T-helper 2 cell treated with Interferon-gamma antibody and Interleukin-4, amounts not matched to agents 5 μg/mL and 100 μg/mL, for 36 hours (primary cell): Measurements from ENCODE around the gene C15orf39.
"Not testable (repeated sequence)": the region's sequence is repeated elsewhere in the genome, so short reads cannot be mapped to it uniquely, and the experiment has no call there.

Experiments
- DNase-seq: peaks from one replicate; pipeline ENCODE4 v3.0.0; 2021; ENCODE audit warnings: low spot score
- H3K27ac Mint-ChIP-seq: one replicate; pipeline ENCODE4 v1.8.0; 2021; ENCODE audit warnings: mild to moderate bottlenecking, mixed read lengths
- H3K27me3 Mint-ChIP-seq: one replicate; pipeline ENCODE4 v1.8.0; 2021; ENCODE audit warnings: low read depth, mixed read lengths
- H3K36me3 Mint-ChIP-seq: one replicate; pipeline ENCODE4 v1.8.0; 2021; ENCODE audit warnings: low read depth, mixed read lengths
- H3K4me1 Mint-ChIP-seq: one replicate; pipeline ENCODE4 v1.8.0; 2021; ENCODE audit warnings: low read depth, mixed read lengths
- H3K4me3 Mint-ChIP-seq: one replicate; pipeline ENCODE4 v1.8.0; 2022; ENCODE audit warnings: mild to moderate bottlenecking, moderate library complexity, mixed read lengths
- H3K9me3 Mint-ChIP-seq: one replicate; pipeline ENCODE4 v1.8.0; 2021; ENCODE audit warnings: mixed read lengths

Gene C15orf39

GRCh38 chr15:75252285-75252684 is 50.6 kb downstream of the C15orf39 start:
- not testable (repeated sequence) for H3K9me3 Mint-ChIP-seq, H3K36me3 Mint-ChIP-seq, H3K4me3 Mint-ChIP-seq, H3K4me1 Mint-ChIP-seq, DNase-seq, H3K27ac Mint-ChIP-seq
- H3K27me3 Mint-ChIP-seq, result peaks cover 25% of the 10 kb centered on the region

GRCh38 chr15:75258034-75258433 is 56.4 kb downstream of the C15orf39 start, which contains the start of gene GOLGA6C:
Gene GOLGA6C (plus strand): TSS chr15:75258334. CDS start chr15:75258599, 265 bp downstream.
- not testable (repeated sequence) for H3K9me3 Mint-ChIP-seq, DNase-seq, H3K27me3 Mint-ChIP-seq, H3K36me3 Mint-ChIP-seq, H3K4me1 Mint-ChIP-seq, H3K27ac Mint-ChIP-seq, H3K4me3 Mint-ChIP-seq

DNA sequence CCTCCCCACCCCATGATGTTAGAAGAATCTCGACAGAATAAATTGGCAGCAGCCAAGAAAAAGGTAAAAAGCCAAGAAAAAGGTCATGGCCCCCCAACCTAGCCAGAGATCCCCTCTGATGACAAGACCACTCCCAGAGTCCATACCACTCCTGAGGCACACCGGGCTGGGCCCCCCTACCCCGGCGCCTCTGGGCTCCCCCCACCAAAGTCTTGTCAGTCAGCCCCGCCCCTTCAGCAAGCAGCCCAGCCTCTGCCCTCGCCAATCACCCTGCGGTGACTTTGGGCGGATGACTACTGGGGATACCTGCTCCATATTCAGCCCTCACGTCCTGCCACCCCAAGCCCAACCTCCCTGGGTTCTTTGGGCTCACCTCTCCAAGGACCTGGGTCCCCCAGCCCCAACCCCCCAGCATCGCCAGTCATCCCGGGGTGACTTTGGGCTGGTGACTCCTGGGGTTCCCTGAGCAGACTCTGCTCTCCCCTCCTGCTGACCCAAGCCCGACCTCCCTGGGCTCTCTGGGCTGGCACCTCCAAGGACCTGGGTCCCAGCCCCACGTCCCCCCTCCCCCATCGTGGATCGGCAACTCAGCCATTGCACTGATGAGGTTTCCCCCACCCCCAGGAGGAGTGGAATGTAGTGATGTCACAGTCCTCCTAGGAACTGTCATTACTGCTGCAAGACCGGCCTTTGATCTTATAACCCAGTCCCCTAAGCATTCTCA is 57.1 kb downstream of the C15orf39 start:
- not testable (repeated sequence) for H3K4me3 Mint-ChIP-seq, H3K9me3 Mint-ChIP-seq, H3K4me1 Mint-ChIP-seq, H3K36me3 Mint-ChIP-seq, DNase-seq, H3K27me3 Mint-ChIP-seq, H3K27ac Mint-ChIP-seq

- not testable (repeated sequence) for H3K27ac Mint-ChIP-seq, H3K9me3 Mint-ChIP-seq, H3K27me3 Mint-ChIP-seq, H3K4me3 Mint-ChIP-seq, H3K36me3 Mint-ChIP-seq, H3K4me1 Mint-ChIP-seq, DNase-seq
Measured at GRCh38 chr15:75259873-75260272, 58.2 kb downstream of the C15orf39 start.
